Stimulated activated naive B cell treated with anti-CD40 and anti-IgM and Interleukin-4, amounts not matched to agents 10 μg/mL and 1 μg/mL and 100 μg/mL, for 72 hours (primary cell): ENCODE results near the gene XXYLT1.

ENCODE experiments used
- ATAC-seq, 2 donors: fragments of 150-1000 bp; cut with Tn5 transposase; replicated peaks; 2 replicates each; pipeline ENCODE4 v1.10.0; 2021; ENCODE audit warnings: moderate library complexity in 1 of 2
- DNase-seq: peaks from one replicate; pipeline ENCODE4 v3.0.0; 2021
- H3K27ac Mint-ChIP-seq: one replicate; pipeline ENCODE4 v1.8.0; 2022; ENCODE audit warnings: mild to moderate bottlenecking, mixed read lengths
- H3K27me3 Mint-ChIP-seq, 2 donors: one replicate each; pipeline ENCODE4 v1.8.0; 2022; ENCODE audit warnings: mixed read lengths in 2 of 2
- H3K36me3 Mint-ChIP-seq, 2 donors: one replicate each; pipeline ENCODE4 v1.8.0; 2022; ENCODE audit warnings: mixed read lengths in 2 of 2, mild to moderate bottlenecking in 1 of 2
- H3K4me1 Mint-ChIP-seq, 2 donors: one replicate each; pipeline ENCODE4 v1.8.0; 2022; ENCODE audit warnings: mixed read lengths in 2 of 2, mild to moderate bottlenecking in 1 of 2
- H3K4me3 Mint-ChIP-seq, 2 donors: one replicate each; pipeline ENCODE4 v1.8.0; 2022; ENCODE audit warnings: mild to moderate bottlenecking in 2 of 2, mixed read lengths in 2 of 2, moderate library complexity in 1 of 2
- H3K9me3 Mint-ChIP-seq, 2 donors: one replicate each; pipeline ENCODE4 v1.8.0; 2022; ENCODE audit warnings: mixed read lengths in 2 of 2, mild to moderate bottlenecking in 1 of 2

XXYLT1 gene

DNA sequence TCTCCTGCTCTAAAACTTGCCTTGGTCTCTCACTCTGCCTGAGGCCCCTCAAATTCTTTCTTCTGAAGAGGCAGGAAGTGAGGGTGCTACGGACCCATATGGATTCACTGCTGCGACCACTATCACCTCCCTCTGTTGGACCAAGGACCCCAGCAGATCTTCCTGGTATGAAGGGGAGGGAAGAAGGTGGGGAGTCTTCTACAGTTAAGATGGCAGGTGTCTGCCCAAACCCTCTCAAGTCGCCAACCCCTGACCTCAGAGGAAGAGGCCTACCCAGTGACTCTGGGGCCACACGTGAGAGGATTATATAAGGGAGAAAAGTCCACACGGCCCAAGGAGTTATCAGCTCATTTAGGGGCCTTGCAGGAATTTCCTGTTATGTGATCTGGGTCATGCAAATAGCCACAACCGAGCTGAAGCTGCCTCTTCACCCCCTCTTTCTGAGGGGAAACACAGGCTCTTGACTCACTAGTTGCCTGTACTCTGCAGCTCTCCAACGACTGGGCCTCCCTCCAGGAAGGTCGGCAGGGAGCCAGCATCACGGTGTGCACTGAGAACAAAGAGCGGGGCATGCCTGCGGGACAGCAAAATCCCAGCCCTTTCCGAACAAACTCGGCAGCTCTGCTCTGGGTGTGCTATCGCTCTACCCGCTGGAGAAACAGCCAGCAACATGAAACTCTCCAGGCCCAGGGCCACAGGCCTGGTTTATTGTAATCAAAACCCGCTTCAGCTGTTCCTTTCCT lies 116.0 kb downstream of the XXYLT1 start:
- H3K9me3 Mint-ChIP-seq, result no peaks in the 10 kb centered on the region
- DNase-seq (no peak), ATAC-seq (peak; percentile 57 to 64)
- H3K4me3 Mint-ChIP-seq, result peak overlapping the region; percentile 39 to 71
- no peaks in the 10 kb centered on the region for H3K27me3 Mint-ChIP-seq
- H3K4me1 Mint-ChIP-seq, result peaks cover 75 to 82% of the 10 kb centered on the region in 2 donors
- peak overlapping the region; percentile 93 for H3K27ac Mint-ChIP-seq
- H3K36me3 Mint-ChIP-seq, result peaks cover 5 to 22% of the 10 kb centered on the region in 2 donors

DNA sequence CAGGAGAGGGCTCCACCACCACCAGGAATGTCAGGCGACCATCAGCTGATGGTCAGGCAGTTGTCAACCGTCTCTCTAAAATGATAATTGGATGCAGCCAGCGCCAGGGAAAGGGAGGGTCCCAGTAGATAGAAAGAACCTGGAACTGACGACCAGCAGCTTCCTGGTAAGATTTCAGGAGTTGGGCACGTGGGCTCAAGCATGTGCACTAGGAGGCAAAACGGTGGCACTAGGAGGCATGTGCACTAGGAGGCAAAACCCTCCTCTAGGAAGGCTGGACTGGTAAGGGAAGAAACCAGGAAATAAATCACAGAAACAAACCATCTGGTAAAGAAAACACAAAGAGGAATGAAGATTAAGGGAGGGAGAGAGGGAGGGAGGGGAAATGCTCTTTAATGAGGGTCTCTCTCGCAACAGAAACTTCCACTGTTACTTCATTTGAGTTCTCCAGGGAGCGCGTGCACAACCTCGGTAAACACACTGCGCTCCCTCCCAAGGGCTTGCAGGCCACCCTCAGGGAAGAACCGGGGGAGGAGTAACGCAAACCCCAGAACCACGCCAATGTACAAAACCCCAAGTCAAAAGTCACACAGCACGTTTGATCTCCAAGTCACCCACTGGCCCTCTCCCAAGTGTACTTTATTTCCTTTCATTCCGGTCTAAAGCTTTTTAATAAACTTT lies 116.7 kb downstream of the XXYLT1 start:
- ATAC-seq (no peak), DNase-seq (no peak)
- H3K27ac Mint-ChIP-seq, result peak overlapping the region; percentile 93
- peak overlapping the region in 1 of 2 donors; percentile 71 for H3K4me3 Mint-ChIP-seq
- H3K4me1 Mint-ChIP-seq, result peaks cover 75 to 80% of the 10 kb centered on the region in 2 donors
- H3K9me3 Mint-ChIP-seq, result no peaks in the 10 kb centered on the region
- H3K27me3 Mint-ChIP-seq, result no peaks in the 10 kb centered on the region
- peaks cover 5 to 22% of the 10 kb centered on the region in 2 donors for H3K36me3 Mint-ChIP-seq

DNA sequence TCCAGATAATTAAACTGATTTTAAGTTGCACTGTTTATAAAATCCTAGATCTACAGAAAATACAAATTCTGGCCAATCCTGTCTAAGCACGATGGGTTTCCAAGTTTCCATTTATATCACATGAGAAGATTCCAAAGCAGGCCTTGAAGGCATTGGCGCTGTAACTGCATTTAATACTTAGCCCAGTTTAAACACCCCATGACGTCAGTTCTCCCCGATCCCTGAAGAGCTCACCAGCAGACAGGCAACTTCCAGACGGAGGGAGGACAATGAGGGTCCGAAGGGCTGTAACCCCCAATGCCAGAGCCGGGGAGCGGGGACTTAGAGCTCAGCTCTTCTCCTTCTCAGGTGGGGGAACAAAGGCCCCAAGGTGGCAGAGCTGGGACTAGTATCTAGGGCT lies 117.3 kb downstream of the XXYLT1 start:
- no peak overlapping the region for H3K4me3 Mint-ChIP-seq
- peaks cover 5 to 22% of the 10 kb centered on the region in 2 donors for H3K36me3 Mint-ChIP-seq
- H3K9me3 Mint-ChIP-seq, result no peaks in the 10 kb centered on the region
- DNase-seq (no peak), ATAC-seq (no peak)
- H3K27ac Mint-ChIP-seq, result no peak overlapping the region
- H3K4me1 Mint-ChIP-seq, result peaks cover 80% of the 10 kb centered on the region in 2 donors
- H3K27me3 Mint-ChIP-seq, result no peaks in the 10 kb centered on the region

DNA sequence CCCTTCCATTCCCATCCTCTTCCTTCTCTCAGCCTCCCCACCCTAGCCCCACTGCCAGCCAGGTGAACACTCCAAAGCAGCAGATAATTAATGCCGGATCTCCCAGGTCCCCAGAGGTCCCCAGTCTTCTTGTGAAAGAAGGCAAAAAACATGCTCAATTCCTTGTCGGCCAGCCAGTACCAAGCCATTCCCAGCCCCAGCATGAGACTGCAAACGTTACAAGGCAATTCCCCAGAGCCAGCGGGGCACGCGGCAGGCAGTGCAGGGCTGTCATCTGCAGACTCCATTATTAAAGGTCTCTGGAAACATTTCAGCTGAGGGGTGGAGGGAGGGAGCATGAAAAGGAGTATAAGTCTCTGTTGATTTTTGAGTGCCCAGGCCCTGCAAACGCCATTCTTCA lies 117.8 kb downstream of the XXYLT1 start:
- H3K27me3 Mint-ChIP-seq, result no peaks in the 10 kb centered on the region
- ATAC-seq (no peak), DNase-seq (no peak)
- peaks cover 80 to 84% of the 10 kb centered on the region in 2 donors for H3K4me1 Mint-ChIP-seq
- no peak overlapping the region for H3K4me3 Mint-ChIP-seq
- H3K9me3 Mint-ChIP-seq, result no peaks in the 10 kb centered on the region
- peak overlapping the region; percentile 79 for H3K27ac Mint-ChIP-seq
- peaks cover 5 to 22% of the 10 kb centered on the region in 2 donors for H3K36me3 Mint-ChIP-seq

DNA sequence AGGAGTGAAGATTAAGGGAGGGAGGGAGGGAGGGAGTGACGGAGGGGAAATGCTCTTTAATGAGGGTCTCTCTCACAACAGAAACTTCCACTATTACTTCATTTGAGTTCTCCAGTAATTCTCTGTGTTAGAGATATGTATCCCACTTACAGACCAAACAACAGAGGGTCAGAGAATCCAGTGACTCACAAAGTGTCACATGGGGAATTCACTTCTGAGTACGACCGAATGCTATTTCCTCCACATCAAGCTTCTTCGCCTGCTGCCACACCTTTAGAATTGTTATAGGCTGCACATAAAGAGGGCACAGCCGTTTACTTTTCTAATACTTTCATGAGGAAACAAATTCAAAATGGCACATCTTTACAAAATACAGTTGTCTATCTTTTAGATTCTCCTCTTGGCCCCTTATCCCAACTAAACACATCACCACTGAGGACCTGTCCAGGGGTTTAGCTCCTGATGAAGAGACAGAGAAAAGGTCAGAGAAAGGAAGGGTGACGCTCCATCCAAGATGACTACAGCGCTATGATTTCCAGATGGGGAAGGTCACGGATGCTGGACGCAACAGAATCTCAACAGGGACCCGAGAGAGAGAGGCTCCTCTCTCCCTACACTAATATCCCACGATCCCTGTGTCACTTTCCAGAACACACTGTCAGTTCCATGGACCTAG lies 119.0 kb downstream of the XXYLT1 start:
- Mint-ChIP-seq H3K36me3 (peaks cover 5 to 22% of the 10 kb centered on the region in 2 donors), H3K4me3 (no peak overlapping the region), H3K27ac (no peak overlapping the region), H3K4me1 (peaks cover 77 to 84% of the 10 kb centered on the region in 2 donors), H3K9me3 (no peaks in the 10 kb centered on the region), H3K27me3 (no peaks in the 10 kb centered on the region)
- DNase-seq (no peak), ATAC-seq (no peak)

DNA sequence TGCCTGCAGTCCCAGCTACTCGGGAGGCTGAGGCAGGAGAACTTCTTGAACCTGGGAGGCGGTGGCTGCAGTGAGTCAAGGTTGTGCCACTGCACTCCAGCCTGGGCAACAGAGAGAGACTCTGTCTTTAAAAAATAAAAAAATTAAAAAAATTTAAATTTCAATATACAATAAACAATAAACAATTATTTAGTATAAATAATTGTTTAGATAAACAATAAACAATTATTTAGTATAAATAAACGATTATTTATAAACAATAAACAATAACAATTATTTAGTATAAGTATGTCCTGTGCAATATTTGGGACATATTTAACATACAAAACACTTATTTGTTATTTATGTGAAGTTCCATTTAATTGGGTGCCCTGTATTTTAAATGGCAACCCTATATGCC lies 119.6 kb downstream of the XXYLT1 start:
- Mint-ChIP-seq H3K4me1 (peaks cover 72 to 84% of the 10 kb centered on the region in 2 donors), H3K9me3 (no peaks in the 10 kb centered on the region), H3K36me3 (peaks cover 5 to 22% of the 10 kb centered on the region in 2 donors), H3K4me3 (no peak overlapping the region), H3K27me3 (no peaks in the 10 kb centered on the region), H3K27ac (no peak overlapping the region)
- ATAC-seq (no peak), DNase-seq (no peak)

DNA sequence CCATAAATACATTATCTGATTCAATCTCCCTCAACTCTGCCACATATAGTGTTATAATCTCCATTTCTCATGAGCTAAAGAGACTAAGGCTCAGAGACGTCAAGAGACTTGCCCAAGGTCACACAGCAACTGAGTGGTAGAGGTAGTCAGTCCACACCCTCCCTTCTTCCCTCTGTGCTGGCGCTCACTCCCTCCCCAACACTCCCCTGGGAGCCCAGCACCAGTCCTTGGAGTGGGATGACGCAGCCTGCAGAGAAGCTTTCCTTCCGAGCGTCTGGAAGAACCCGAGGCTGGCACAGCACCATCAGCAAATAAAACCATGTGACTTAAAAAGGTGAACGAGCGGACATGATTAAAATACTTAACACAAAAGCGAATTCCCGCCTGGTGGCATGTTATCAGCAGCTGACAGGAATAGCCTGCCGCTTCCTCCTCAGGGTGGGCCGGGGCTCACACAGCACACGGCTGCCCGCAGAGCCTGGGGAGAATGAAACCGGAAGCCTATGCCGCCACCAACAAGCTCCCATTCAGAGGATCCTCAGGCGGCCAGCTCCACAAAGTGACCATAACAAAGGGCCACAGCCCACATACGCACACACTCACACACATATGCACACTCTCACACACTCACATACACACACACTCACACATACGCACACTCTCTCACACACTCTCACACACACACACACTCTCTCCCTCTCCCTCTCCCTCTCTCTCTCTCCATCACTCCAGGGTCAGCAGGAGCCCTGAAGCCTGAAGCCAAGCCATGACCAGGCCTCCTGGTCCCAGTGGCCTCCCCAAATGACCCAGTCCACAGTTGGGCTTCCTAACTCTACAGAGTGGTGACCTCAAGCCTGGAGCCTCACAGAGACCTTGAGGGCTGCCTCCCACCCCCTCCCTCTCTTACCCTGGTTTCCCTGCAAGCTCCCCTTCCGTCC lies 120.5 kb downstream of the XXYLT1 start:
- Mint-ChIP-seq H3K4me1 (peaks cover 66 to 74% of the 10 kb centered on the region in 2 donors), H3K27me3 (no peaks in the 10 kb centered on the region), H3K9me3 (no peaks in the 10 kb centered on the region), H3K36me3 (peaks cover 5 to 16% of the 10 kb centered on the region in 2 donors), H3K27ac (peak overlapping the region; percentile 67), H3K4me3 (peak overlapping the region; percentile 78 to 79)
- DNase-seq, result no peak
- ATAC-seq, result peak in 1 of 2 donors; percentile 33

DNA sequence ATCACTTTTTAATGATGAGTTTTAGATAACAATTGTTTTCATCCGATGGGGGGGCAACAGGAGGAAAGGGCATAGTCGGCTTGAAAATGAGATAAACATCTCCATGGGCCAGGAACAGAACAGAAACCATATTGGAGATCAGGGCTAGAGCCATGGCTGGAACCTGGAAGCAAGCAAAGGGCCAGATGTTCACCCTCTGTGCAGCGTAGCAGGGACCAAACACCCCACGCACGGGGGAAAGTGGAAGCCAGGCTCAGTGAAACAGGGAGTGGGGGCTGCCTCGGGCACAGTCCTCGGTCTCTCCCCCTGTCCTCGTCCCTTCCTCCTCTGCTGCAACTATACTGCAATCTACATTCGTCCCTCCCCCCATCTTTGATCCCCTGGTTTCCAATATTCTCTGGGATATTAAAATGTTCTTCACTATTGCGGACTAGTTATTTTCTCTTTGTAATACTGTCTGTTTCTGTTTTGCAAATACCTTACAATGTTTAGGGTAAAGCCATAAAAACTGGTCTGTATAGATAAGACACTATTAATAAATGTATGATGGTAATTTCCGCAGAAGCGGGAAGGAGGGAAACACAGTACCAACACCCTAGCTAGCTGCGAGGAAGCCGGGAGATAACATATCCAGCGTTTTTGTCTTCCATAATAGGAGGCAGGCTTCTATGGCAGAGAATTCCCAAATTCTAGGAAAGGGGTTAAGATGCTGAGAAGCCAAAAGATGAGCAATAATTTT lies 121.5 kb downstream of the XXYLT1 start:
- H3K4me1 Mint-ChIP-seq, result peaks cover 63 to 71% of the 10 kb centered on the region in 2 donors
- no peak for DNase-seq
- H3K27me3 Mint-ChIP-seq, result no peaks in the 10 kb centered on the region
- H3K27ac Mint-ChIP-seq, result no peak overlapping the region
- ATAC-seq, result no peak
- no peaks in the 10 kb centered on the region for H3K9me3 Mint-ChIP-seq
- peak overlapping the region in 1 of 2 donors; percentile 60 for H3K4me3 Mint-ChIP-seq
- H3K36me3 Mint-ChIP-seq, result peaks cover 3 to 16% of the 10 kb centered on the region in 2 donors

DNA sequence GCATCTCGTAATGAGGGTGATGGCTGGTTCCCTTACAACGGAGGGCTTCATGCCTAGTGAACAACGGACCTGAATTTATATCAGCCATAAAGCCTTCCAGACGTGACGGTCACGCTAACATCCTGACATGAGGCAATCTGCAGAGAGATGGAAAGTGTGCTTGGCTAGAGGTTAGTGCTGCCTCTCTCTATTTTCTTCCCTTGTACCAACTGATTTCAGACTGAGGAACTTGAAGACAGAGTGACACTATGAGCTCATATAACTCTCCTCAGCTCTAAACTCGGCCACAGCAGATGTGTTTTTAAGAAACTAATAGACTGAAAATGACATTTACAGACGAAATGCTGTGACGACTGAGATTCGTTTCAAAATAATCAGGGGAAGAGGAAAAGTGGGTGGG lies 122.4 kb downstream of the XXYLT1 start:
- peak overlapping the region; percentile 82 for H3K4me3 Mint-ChIP-seq
- peaks cover 55 to 65% of the 10 kb centered on the region in 2 donors for H3K4me1 Mint-ChIP-seq

DNA sequence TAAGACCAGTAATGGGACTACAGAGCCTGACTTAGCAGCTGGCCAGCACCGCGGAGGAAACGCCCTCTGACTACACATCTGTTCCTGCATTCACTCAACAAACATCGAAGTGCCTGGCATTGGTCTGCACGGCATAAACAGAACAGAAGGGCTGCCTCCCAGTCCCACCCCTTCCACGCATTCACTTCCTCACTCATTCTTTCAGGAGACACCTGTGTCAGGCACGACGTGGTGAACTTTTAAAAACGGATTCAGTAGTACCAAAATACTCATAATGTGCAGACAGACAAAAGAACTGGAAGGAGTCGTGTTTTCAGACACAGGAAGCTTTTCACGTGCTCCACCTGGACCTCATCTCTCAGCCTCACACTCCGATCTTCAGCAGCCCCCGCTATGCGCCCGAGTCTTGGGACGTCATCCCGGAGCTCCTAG lies 123.3 kb downstream of the XXYLT1 start:
- Mint-ChIP-seq H3K27ac (peak overlapping the region; percentile 94), H3K4me1 (peaks cover 48 to 57% of the 10 kb centered on the region in 2 donors), H3K4me3 (peak overlapping the region; percentile 82), H3K36me3 (peaks cover 2 to 10% of the 10 kb centered on the region in 2 donors), H3K27me3 (no peaks in the 10 kb centered on the region), H3K9me3 (no peaks in the 10 kb centered on the region)
- DNase-seq (peak; percentile 63), ATAC-seq (peak; percentile 88)

More for the DNA sequence above, 122.4 kb downstream of the XXYLT1 start:
- DNase-seq, result no peak
- H3K27ac Mint-ChIP-seq, result peak overlapping the region; percentile 94
- H3K36me3 Mint-ChIP-seq, result peaks cover 0 to 13% of the 10 kb centered on the region in 2 donors
- ATAC-seq, result peak; percentile 37 to 38
- H3K27me3 Mint-ChIP-seq, result no peaks in the 10 kb centered on the region
- no peaks in the 10 kb centered on the region for H3K9me3 Mint-ChIP-seq

DNA sequence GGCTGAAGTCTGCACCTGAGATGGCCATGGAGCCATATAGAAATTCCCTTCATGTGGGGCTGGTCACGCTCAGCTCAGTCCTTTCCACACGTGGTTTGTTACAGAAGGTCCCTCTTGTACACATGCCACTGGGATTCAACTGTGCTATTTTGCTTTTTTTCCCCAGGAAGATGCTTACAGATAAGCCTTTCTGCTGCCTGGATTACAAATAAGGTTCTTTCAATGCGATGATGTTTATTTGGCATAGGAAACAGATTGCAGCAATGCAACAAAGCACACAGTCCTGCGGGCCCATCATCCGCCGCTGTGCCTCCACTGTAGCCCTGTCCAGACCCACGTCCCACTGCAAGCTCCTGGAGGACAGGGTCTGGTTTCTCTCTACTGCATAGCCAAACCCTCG lies 124.8 kb downstream of the XXYLT1 start:
- Mint-ChIP-seq H3K36me3 (peaks cover 11 to 23% of the 10 kb centered on the region in 2 donors), H3K27ac (no peak overlapping the region), H3K9me3 (peaks cover 2% of the 10 kb centered on the region in 2 donors), H3K27me3 (no peaks in the 10 kb centered on the region), H3K4me1 (peaks cover 44 to 55% of the 10 kb centered on the region in 2 donors), H3K4me3 (no peak overlapping the region)
- no peak for DNase-seq
- ATAC-seq, result no peak

DNA sequence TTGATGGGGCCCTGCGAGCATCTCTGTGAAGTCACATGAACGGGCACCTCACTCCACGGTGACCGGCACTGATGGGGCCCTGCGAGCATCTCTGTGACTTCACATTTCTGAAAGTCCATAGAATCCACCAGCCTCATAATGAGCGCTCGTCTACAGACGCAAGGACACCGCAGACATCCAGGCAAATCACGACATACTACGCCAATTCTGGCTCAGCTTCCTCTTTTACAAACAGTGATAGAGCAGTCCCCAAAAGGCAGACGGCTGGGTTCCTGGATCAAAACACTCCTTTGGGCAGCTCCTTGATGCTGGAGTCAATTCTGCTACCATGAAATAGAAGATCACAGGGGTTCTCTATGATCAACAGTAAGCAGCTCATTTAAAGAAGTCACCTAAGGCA lies 125.4 kb downstream of the XXYLT1 start:
- Mint-ChIP-seq H3K4me3 (no peak overlapping the region), H3K36me3 (peaks cover 16 to 25% of the 10 kb centered on the region in 2 donors), H3K9me3 (peaks cover 2 to 7% of the 10 kb centered on the region in 2 donors), H3K27ac (peak overlapping the region; percentile 51), H3K27me3 (no peaks in the 10 kb centered on the region), H3K4me1 (peaks cover 39 to 51% of the 10 kb centered on the region in 2 donors)
- no peak for ATAC-seq
- no peak for DNase-seq

DNA sequence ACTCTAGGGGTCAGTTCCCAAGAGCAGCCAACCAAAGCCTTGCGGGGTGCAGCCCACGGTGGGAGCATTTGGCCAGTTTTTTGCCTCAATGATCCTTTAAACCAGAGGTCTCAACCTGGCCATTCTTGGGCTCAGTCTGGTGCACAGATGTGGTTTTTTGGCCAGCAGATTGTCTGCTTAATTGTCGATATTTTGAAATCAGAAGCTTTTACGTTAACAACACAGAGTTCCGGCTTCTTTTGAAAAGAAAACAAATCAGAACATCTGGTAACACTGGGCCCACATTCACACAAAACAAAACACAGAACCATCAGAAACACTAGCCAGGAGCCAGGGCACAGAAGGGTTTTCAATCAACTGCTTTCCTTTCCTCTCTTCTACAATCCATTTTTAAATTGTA lies 127.7 kb downstream of the XXYLT1 start:
- peaks cover 19 to 27% of the 10 kb centered on the region in 2 donors for H3K36me3 Mint-ChIP-seq
- ATAC-seq, result no peak
- peaks cover 22 to 35% of the 10 kb centered on the region in 2 donors for H3K4me1 Mint-ChIP-seq
- no peak overlapping the region for H3K27ac Mint-ChIP-seq
- H3K27me3 Mint-ChIP-seq, result no peaks in the 10 kb centered on the region
- H3K9me3 Mint-ChIP-seq, result peaks cover 6 to 12% of the 10 kb centered on the region in 2 donors
- no peak for DNase-seq
- no peak overlapping the region for H3K4me3 Mint-ChIP-seq
